Upper lobe of right lung (tissue), 1 donor: ENCODE measurements around the gene TCFL5. TPM values are rescaled to one million over a fixed set of nuclear protein-coding genes. Genes with fewer than 3 reads are reported as not detected.

Experiments
- ATAC-seq: fragments of 200-7000 bp; cut with Tn5 transposase; one replicate; pipeline ENCODE4 v1.9.1; 2020; ENCODE audit warnings: mild to moderate bottlenecking, moderate library complexity
- DNase-seq: peaks from one replicate; pipeline ENCODE4 v3.0.0-alpha.2; 2020
- H3K27ac ChIP-seq: fragments of 200-600 bp; one replicate; pipeline ENCODE4 v1.8.0; 2022
- H3K27me3 ChIP-seq: fragments of 200-600 bp; one replicate; pipeline ENCODE4 v1.8.0; 2022; ENCODE audit warnings: mild to moderate bottlenecking
- H3K36me3 ChIP-seq: fragments of 200-600 bp; one replicate; pipeline ENCODE4 v1.8.0; 2022
- H3K4me1 ChIP-seq: fragments of 200-600 bp; one replicate; pipeline ENCODE4 v1.8.0; 2022
- H3K4me3 ChIP-seq: fragments of 200-600 bp; one replicate; pipeline ENCODE4 v1.8.0; 2022; ENCODE audit warnings: mild to moderate bottlenecking
- H3K9me3 ChIP-seq: fragments of 200-600 bp; one replicate; pipeline ENCODE4 v1.8.0; 2022
- intact Hi-C: fragments of 100-400 bp; cut with DNase I; formaldehyde crosslinking; loops from one replicate; pipeline ENCODE4 v1.11.0; 2022
- total RNA-seq: library from RNA; stranded (reverse); fragmentation: NEBNext Ultra II Directional; extraction: Animal tissue kit (Norgen Biotek cat#: 25700); gene quantifications from one replicate; pipeline ENCODE4 v1.2.1, GENCODE V29; 2021
- TF ChIP-seq, protein P1 (sequence below): fragments of 200-600 bp; IDR thresholded peaks from one replicate; pipeline ENCODE4 v1.8.0; 2022; ENCODE audit warnings: antibody characterized with exemption
- donor health status: DM: no; HTN: yes; CAD: no; lungs with severe emphysema.

The TCFL5 gene
- total RNA-seq, 1 donor from 2014 or later, result 7.8 TPM

DNA sequence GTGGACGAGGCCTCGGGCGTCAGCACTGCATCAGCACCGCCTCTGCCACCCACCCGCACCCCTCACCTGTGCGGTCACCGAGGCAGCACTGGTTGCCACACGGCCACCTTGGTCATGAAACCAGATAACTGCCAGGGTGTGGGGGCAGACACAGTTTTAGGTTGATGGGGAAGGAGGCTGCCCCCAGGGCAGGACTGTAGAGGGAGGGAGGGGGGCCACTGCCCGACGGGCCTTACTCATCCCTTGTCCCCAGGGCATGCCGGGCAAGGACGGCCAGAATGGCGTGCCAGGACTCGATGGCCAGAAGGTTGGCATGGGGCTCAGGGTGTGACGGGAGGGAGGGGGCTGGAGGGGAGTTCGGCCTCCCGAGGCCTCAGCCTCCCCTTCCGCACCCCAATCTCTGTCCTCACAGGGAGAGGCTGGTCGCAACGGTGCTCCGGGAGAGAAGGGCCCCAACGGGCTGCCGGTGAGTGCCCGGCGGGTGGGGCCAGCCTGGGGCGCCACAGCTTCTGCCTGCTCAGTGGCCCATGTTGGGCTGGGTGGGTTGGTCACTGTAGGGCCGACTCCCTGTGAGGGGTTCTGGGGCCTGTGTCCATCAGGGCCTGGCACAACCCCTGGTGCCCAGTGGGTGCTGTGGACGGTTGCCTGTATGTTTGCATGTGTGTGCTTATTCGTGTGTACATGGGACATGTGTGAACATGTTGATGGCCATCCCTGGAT lies 33.0 kb downstream of the TCFL5 start:
- DNase-seq, result no peak
- no peak for ATAC-seq
- Histone ChIP-seq H3K9me3 (no peaks in the 10 kb centered on the region), H3K27me3 (no peaks in the 10 kb centered on the region), H3K4me3 (no peak overlapping the region), H3K36me3 (no peaks in the 10 kb centered on the region), H3K27ac (no peak overlapping the region), H3K4me1 (peaks cover 10% of the 10 kb centered on the region)
- TF ChIP-seq, protein P1, sequence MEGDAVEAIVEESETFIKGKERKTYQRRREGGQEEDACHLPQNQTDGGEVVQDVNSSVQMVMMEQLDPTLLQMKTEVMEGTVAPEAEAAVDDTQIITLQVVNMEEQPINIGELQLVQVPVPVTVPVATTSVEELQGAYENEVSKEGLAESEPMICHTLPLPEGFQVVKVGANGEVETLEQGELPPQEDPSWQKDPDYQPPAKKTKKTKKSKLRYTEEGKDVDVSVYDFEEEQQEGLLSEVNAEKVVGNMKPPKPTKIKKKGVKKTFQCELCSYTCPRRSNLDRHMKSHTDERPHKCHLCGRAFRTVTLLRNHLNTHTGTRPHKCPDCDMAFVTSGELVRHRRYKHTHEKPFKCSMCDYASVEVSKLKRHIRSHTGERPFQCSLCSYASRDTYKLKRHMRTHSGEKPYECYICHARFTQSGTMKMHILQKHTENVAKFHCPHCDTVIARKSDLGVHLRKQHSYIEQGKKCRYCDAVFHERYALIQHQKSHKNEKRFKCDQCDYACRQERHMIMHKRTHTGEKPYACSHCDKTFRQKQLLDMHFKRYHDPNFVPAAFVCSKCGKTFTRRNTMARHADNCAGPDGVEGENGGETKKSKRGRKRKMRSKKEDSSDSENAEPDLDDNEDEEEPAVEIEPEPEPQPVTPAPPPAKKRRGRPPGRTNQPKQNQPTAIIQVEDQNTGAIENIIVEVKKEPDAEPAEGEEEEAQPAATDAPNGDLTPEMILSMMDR, result no peak
- intact Hi-C loops, result no loop called here

DNA sequence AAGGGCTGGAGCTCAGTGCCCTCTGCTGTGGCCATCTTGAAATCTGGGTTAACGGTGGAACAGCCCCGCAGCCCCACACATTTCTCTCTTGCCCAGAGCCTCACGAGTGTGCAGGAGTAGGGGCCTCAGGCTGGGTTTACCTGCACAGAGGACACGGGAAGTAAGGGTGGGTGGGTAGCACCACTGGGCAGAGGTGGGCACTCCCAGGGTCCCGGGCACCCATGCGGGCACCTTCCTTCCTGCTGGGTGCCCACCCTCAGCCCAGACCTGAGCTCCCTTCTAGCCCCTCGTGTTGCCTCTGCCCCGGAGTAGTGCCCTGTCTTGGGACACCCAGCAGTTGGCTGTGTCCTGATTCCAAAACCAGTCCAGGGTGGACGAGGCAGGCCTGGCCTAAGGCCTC lies 33.6 kb downstream of the TCFL5 start:
- Histone ChIP-seq H3K27ac (no peak overlapping the region), H3K36me3 (no peaks in the 10 kb centered on the region), H3K4me1 (peaks cover 10% of the 10 kb centered on the region), H3K4me3 (no peak overlapping the region), H3K9me3 (no peaks in the 10 kb centered on the region), H3K27me3 (no peaks in the 10 kb centered on the region)
- DNase-seq (no peak), ATAC-seq (no peak)
- TF ChIP-seq, protein P1, result no peak
- intact Hi-C loops, result no loop called here

DNA sequence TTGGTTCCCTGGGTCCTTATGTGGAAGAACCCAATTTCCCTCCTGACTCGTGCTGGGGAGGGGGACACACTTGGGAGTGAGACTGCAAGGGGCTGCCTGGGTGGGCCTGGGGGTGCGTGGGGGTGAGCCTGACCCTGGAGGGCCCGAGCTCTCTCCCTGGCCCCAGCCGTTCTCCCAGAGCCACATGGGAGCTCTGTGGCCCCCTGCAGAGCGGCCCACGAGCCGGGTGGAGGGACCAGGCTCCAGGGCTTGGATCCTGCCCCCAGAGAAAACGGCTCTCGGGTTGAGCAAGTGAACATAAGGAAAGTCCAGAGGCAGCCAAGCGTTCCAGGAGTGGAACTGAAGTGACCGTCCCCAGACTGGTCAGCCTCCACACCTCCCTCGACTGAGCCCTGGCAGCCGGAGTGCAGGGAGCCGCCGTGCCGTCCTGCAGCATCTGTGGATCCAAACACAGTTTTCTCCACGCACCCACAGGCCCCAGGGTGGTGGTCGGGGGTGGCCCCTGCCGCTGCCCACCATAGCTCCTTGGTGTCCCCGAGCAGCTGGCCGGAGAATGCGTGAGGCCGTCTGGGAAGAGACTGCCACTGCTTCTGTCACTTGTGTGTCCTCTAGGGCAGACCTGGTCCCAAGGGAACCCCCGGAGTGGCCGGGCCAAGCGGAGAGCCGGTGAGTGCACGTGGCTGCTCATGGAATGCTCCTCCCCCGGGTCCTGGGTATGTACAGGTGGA lies 34.1 kb downstream of the TCFL5 start:
- TF ChIP-seq, protein P1, result no peak
- Histone ChIP-seq H3K27ac (no peak overlapping the region), H3K9me3 (no peaks in the 10 kb centered on the region), H3K4me1 (peaks cover 10% of the 10 kb centered on the region), H3K36me3 (no peaks in the 10 kb centered on the region), H3K4me3 (no peak overlapping the region), H3K27me3 (no peaks in the 10 kb centered on the region)
- no peak for DNase-seq
- ATAC-seq, result no peak
- intact Hi-C loops, result no loop called here

- ATAC-seq, result no peak
- intact Hi-C loops, result no loop called here
Observed at GRCh38 chr20:62826646-62827310, 34.8 kb downstream of the TCFL5 start.

GRCh38 chr20:62825986-62826645 lies 35.5 kb downstream of the TCFL5 start:
- Histone ChIP-seq H3K9me3 (no peaks in the 10 kb centered on the region), H3K27ac (no peak overlapping the region), H3K36me3 (no peaks in the 10 kb centered on the region), H3K4me1 (peaks cover 3% of the 10 kb centered on the region), H3K4me3 (no peak overlapping the region), H3K27me3 (peaks cover 4% of the 10 kb centered on the region)
- ATAC-seq (no peak), DNase-seq (no peak)
- intact Hi-C loops, result no loop called here
- TF ChIP-seq, protein P1, result no peak

More at GRCh38 chr20:62826646-62827310, 34.8 kb downstream of the TCFL5 start:
- H3K36me3 ChIP-seq, result no peaks in the 10 kb centered on the region
- DNase-seq, result no peak
- TF ChIP-seq, protein P1, result no peak
- peaks cover 3% of the 10 kb centered on the region for H3K4me1 ChIP-seq
- H3K27me3 ChIP-seq, result no peaks in the 10 kb centered on the region
- H3K4me3 ChIP-seq, result no peak overlapping the region
- H3K9me3 ChIP-seq, result no peaks in the 10 kb centered on the region
- H3K27ac ChIP-seq, result no peak overlapping the region
